ENCODE measurements around the gene NEK1. TPM values are rescaled to one million over a fixed set of nuclear protein-coding genes. Genes with fewer than 3 reads are reported as not detected.
"Not testable (repeated sequence)": the region's sequence is repeated elsewhere in the genome, so short reads cannot be mapped to it uniquely, and the experiment has no call there.

Gene NEK1
- total and polyA plus RNA-seq, 7 donors: 3.9 to 19.1 (median 16.1) TPM

- Histone ChIP-seq H3K4me3 (no peak overlapping the region), H3K27ac (no peak overlapping the region), H3K9me3 (no peaks in the 10 kb centered on the region), H3K4me1 (no peaks in the 10 kb centered on the region), H3K36me3 (peaks cover 0 to 33% (median 6%) of the 10 kb centered on the region in 4 donors), H3K27me3 (no peaks in the 10 kb centered on the region)
- intact Hi-C loops (cut with DNase I): no loop called here
- no peak for DNase-seq
- TF ChIP-seq EP300 (IDR thresholded peaks at IDR 0.05) (no peak), POLR2AphosphoS5 (IDR thresholded peaks at IDR 0.05) (no peak), POLR2A (IDR thresholded peaks at IDR 0.05) (no peak), CTCF (IDR thresholded peaks at IDR 0.05) (no peak)
- WGBS, 2 donors: 90 to 94% methylated on average over 4 of the region's 4 CpGs
Measured at GRCh38 chr4:169571435-169571834, 40.9 kb downstream of the NEK1 start.

GRCh38 chr4:169571012-169571411 lies 41.4 kb downstream of the NEK1 start:
- intact Hi-C loops (cut with DNase I); H3K9me3 ChIP-seq; H3K4me1 ChIP-seq; H3K4me3 ChIP-seq; H3K27ac ChIP-seq; H3K27me3 ChIP-seq; DNase-seq: not testable (repeated sequence)
- 97 to 100% methylated on average over 1 to 2 of the region's 3 CpGs for WGBS, 2 donors
- H3K36me3 ChIP-seq: peaks cover 0 to 29% (median 6%) of the 10 kb centered on the region in 4 donors

GRCh38 chr4:169570266-169570665 lies 42.1 kb downstream of the NEK1 start:
- H3K27me3 ChIP-seq; intact Hi-C loops (cut with DNase I); H3K4me3 ChIP-seq; DNase-seq; H3K4me1 ChIP-seq; H3K9me3 ChIP-seq; H3K27ac ChIP-seq: not testable (repeated sequence)
- peaks cover 0 to 21% (median 3%) of the 10 kb centered on the region in 4 donors for H3K36me3 ChIP-seq
- WGBS, 2 donors: 96 to 98% methylated on average over 26 of the region's 26 CpGs

GRCh38 chr4:169569188-169569587 lies 43.2 kb downstream of the NEK1 start:
- not testable (repeated sequence) for H3K9me3 ChIP-seq, H3K4me3 ChIP-seq, DNase-seq, H3K27me3 ChIP-seq, H3K27ac ChIP-seq, H3K4me1 ChIP-seq
- WGBS, 2 donors: 99% methylated on average over 3 of the region's 3 CpGs
- H3K36me3 ChIP-seq: peaks cover 0 to 12% (median 3%) of the 10 kb centered on the region in 4 donors
- intact Hi-C loops (cut with DNase I): loop anchor here (10.0 kb wide), 1 partner anchor 544 kb away; no protein-coding TSS in a partner anchor

GRCh38 chr4:169567916-169568315 lies 44.5 kb downstream of the NEK1 start:
- Histone ChIP-seq H3K27me3 (no peaks in the 10 kb centered on the region), H3K4me3 (no peak overlapping the region), H3K4me1 (peaks cover 0 to 9% (median 0%) of the 10 kb centered on the region in 4 donors), H3K9me3 (no peaks in the 10 kb centered on the region), H3K27ac (no peak overlapping the region), H3K36me3 (peaks cover 0 to 3% (median 1%) of the 10 kb centered on the region in 4 donors)
- intact Hi-C loops (cut with DNase I): loop anchor here (10.0 kb wide), 1 partner anchor 543 kb away; no protein-coding TSS in a partner anchor
- WGBS, 2 donors: 89 to 94% methylated on average over 4 of the region's 4 CpGs
- no peak for TF ChIP-seq POLR2AphosphoS5 (IDR thresholded peaks at IDR 0.05)
- TF ChIP-seq CTCF (IDR thresholded peaks at IDR 0.05): no peak
- TF ChIP-seq POLR2A (IDR thresholded peaks at IDR 0.05): no peak
- TF ChIP-seq EP300 (IDR thresholded peaks at IDR 0.05): no peak
- DNase-seq: no peak

- H3K9me3 ChIP-seq: no peaks in the 10 kb centered on the region
- no peak for DNase-seq
- no peaks in the 10 kb centered on the region for H3K27me3 ChIP-seq
- 57 to 74% methylated on average over 2 of the region's 2 CpGs for WGBS, 2 donors
- intact Hi-C loops (cut with DNase I): loop anchor here (10.0 kb wide), 1 partner anchor 541 kb away; no protein-coding TSS in a partner anchor
- peaks cover 0 to 6% (median 0%) of the 10 kb centered on the region in 4 donors for H3K36me3 ChIP-seq
- no peak overlapping the region for H3K4me3 ChIP-seq
- no peak overlapping the region for H3K27ac ChIP-seq
- peaks cover 0 to 9% (median 0%) of the 10 kb centered on the region in 4 donors for H3K4me1 ChIP-seq
- no peak for TF ChIP-seq POLR2A (IDR thresholded peaks at IDR 0.05)
- TF ChIP-seq EP300 (IDR thresholded peaks at IDR 0.05): no peak
- peak in 3 of 4 experiments; percentile 17 to 70 (median 45) for TF ChIP-seq CTCF (IDR thresholded peaks at IDR 0.05)
- no peak for TF ChIP-seq POLR2AphosphoS5 (IDR thresholded peaks at IDR 0.05)
Measured at GRCh38 chr4:169566021-169566818, 46.2 kb downstream of the NEK1 start.
